HG03064 (cell line): ENCODE results near the gene PLAU.
"Not testable (repeated sequence)": the region's sequence is repeated elsewhere in the genome, so short reads cannot be mapped to it uniquely, and the experiment has no call there.

Experiments used
- ATAC-seq: cut with Tn5 transposase; IDR thresholded peaks from one replicate; pipeline ENCODE4 v1.9.1; 2021; ENCODE audit warnings: low read depth; ENCODE audit not compliant: unreplicated experiment

The PLAU gene

DNA sequence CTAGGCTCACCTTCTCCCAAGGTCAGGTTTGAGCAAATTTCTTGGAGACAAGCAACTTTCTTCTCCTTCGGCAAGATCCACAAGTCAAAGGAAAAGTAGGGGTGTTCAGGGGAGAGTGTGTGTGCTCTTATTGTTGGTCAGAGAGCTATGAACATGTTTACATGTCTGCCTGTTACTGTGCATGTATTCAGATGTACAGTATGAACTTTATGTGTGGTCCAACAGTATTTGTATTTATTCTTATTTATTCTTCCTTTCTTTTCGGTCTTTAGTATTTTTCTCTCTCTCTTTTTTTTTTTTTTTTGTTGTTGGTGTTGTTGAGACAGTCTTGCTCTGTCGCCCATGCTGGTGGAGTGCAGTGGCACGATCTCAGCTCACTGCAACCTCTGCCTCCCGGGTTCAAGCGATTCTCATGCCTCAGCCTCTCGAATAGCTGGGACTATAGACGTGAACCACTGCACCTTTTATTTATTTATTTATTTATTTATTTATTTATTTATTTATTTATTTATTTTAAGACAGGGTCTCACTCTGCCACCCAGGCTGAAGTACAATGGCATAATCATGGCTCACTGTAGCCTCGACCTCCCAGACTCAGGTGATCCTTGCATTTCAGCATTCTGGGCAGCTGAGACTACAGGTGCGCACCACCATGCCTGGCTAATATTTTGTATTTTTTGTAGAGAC lies 38.2 kb downstream of the PLAU start:
- ATAC-seq: no peak

DNA sequence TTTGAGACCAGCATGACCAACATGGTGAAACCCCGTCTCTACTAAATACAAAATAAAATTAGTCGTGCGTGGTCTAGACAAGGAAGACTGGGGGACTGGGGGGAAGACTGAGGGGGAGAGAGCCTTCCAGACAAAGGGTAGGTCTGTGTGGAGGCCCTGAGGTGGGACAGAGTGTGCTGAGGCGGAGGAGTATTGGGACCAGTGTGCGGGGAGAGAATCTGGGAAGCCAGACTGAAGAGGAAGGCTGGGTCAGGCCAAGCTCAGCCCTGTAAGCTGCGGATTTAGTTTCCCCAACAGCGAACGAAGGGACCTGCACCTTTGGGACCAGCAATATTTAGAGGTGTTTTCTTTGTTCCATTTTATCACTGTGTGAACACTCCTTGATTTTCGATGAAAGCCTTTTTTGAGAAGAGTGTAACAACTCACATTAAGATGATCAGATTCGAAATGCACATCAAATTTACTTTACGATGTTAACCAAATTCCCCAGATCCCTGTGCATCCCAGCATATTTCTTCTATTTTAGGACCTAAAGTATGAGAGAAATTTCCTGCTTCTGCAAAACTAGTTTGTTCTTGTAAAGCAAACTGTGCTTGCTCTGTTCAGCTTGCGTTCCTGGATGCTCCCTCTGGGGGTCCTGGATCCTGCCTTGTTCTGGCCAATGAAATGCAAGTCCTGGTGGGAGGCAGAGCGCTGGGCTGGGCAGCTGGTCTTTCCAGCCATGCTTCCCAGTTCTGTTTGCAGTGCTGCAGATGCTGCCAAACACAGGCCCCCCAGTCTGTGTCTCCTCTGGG lies 39.4 kb downstream of the PLAU start:
- ATAC-seq: no peak

DNA sequence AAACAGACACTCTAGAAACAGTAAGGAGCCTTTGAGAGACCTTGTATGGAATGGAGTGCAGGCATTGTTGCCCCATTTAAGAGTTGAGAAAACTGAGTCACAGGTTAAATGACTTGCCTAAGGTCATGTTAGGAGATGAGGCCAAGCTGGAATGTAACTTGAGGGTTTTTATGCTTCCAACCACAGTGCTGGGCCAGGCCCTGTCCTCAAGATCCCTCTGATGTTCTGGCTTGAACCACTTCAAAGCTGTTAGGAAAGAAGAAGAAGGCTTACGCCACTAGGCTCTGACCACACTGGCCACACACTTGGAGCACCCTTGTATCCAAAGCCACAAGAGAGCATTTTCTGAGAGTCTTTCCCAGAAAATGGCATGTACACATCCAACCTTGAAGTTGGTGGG lies 42.7 kb downstream of the PLAU start:
- no peak for ATAC-seq

DNA sequence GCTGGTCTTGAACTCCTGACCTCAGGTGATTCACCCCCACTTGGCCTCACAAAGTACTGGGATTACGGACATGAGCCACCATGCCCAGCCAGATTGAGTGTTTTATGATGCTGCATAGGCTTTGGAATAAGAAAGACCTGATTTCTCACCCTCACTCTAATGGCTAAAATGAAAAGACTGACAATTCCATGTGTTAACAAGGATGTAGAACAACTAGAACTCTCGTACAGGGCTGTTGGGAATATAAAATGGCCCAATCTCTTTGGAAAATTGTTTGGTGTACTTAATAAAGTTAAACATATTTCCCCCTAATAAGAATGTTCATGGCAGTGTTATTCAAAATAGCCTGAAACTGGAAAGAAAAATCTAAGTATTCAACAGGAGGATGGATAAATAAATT lies 43.8 kb downstream of the PLAU start:
- no peak for ATAC-seq

DNA sequence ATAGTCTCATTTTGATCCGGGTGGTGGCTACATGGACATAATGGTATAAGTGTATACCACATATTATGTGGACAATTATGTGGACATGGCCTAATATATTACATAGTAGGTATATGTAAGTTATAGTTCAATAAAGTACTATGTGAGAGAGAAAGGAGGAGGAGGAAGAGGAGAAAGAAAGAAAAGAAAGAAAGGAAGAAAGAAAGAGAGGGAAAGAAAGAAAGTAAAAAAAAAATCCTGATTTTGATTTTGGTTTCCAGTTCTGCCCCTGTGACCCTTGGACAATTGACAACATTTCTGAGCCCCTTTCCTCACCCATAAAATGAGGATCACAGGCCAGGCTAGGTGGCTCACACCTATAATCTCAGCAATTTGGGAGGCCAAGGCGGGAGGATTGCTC lies 44.8 kb downstream of the PLAU start:
- ATAC-seq: no peak

DNA sequence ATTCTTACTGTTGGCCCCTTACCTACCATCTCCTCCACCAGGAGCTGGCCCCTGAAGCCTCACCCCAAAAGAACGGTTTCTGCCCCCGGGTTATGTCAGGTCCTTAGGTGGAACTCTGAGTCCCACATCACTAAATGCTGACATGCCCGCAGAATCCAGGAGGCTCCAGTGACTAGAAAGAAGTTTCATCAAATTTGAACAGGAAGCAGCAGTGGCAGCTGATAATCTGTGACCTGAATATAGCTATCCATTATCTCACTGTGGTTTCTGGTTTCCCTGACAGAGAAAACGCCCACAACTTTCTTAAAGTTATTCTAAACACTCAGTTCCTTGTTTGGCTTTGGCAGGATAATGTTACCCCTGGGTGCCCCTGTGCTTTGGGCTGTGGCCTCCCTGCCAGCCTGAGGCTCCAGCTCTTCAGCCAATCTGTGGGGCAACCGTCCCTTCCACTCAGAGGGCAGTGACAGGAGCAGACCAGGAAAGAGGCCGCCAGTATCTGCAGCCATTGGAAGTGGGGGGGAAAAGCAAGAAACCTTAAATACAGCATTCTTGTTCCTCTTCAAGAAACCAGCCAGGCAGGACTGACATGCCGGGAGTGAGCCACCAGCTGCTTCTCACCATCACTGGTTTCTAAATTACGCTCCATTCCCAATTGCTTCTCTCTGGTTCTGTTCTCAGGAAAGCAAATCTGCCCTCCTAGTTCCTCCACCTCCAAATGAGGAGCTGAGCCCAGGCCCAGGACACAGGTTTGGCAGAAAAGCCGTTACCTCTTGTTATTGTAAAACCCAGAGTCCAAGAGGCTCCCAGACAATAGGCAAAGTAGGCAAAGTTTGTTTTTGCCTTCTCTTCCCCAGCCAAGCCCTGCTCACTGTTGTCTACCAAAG lies 45.8 kb downstream of the PLAU start:
- ATAC-seq: no peak

DNA sequence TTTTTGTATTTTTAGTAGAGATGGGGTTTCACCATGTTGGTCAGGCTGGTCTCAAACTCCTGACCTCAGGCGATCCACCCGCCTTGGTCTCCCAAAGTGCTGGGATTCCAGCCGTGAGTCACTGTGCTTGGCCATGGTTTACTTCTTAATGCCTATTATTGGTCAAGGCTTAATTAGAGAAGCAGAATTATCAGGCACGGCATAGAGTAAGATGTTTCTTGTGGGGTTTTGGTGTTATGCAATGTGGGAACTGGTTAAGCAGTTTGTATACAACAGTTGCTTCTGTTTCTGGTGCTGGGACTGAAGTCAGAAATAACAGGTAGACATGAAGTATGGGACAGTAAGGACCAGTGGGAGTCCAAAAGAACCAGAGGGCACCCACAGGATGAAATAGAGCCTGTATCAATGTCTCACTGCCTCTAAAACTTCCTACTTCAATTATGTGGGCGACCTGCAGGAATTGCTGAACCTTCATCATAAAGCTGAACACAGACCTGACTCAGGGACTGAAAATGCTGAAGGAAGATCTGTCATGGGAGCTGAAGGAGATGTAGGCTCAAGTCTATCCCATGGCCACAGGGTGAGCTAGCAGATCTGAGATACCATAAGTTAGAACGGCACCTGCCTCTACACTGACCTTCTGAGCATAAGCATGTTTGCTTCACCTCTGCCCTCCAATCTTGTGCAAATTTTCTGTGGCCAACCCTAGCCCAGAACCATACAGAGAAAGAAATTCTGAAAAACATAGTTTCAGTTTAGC lies 48.7 kb downstream of the PLAU start:
- ATAC-seq: no peak

DNA sequence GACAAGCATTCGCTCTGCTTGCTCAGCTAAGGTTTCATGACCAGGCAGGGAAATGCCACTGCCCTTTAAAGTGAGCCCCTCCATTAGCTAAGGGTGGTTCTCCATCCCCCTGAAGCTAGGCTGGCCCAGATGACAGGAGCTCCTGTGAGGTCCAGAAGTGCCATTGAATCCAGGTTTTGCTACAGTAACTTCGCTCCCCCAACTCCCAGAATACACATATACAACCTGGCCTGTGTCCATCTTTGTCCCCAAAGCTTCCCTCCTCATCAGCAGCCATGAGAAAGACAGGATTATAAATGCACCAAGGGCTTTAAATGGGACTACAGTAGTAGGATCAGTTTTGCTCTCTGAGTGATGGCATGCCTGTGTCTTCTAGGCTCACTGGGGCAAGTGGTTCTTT lies 51.5 kb downstream of the PLAU start:
- ATAC-seq: no peak

DNA sequence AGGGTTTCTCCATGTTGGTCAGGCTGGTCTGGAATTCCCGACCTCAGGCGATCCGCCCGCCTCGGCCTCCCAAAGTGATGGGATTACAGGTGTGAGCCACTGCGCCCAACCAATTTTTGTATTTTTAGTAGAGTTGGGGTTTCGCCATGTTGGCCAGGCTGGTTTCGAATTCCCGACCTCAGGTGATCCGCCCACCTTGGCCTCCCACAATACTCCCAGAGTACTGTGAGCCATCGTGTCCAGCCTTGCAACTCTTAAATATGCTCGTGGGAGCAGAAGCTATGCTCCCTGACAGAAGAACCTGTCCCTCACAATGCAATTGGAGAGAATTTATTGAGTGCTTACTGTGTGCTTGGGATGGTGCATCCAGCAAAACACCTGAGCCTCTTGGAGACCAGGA lies 52.6 kb downstream of the PLAU start:
- ATAC-seq: not testable (repeated sequence)

DNA sequence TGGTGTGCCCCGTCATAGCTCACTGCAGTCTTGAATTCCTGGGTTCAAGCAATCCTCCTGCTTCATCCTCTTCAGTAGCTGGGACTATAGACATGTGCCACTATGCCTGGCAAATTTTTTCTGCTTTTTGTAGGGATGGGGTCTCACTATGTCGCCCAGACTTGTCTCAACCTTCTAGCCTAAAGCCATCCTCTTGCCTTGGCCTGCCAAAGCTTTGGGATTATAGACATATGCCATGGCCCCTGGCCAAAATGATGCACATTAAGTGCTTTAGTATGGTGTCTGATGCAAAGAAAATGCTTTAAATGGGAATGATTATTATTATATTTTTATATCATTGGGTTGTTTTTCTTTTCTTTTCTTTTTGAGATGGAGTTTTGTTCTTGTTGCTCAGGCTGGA lies 53.8 kb downstream of the PLAU start:
- no peak for ATAC-seq

DNA sequence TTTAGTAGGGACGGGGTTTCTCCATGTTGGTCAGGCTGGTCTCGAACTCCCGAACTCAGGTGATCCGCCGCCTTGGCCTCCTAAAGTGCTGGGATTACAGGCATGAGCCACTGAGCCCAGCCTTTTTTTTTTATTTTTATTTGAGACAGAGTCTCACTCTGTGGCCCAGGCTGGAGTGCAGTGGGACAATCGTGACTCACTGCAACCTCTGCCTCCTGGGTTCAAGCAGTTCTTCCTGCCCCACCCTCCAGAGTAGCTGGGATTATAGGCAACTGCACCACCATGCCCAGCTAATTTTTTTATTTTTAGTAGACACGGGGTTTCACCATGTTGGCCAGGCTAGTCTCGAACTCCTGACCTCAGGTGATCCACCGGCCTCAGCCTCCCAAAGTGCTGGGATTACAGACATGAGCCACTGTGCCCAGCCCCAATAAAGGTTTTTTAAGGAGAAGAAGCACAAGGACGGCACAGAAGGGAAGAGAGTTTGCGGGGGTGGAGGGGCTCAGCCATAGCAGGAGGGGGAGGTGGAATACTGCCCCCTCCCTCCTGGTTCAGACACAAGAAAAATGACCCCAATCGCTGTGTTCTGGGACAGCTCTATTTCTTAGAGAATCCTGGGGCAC lies 54.4 kb downstream of the PLAU start:
- not testable (repeated sequence) for ATAC-seq

DNA sequence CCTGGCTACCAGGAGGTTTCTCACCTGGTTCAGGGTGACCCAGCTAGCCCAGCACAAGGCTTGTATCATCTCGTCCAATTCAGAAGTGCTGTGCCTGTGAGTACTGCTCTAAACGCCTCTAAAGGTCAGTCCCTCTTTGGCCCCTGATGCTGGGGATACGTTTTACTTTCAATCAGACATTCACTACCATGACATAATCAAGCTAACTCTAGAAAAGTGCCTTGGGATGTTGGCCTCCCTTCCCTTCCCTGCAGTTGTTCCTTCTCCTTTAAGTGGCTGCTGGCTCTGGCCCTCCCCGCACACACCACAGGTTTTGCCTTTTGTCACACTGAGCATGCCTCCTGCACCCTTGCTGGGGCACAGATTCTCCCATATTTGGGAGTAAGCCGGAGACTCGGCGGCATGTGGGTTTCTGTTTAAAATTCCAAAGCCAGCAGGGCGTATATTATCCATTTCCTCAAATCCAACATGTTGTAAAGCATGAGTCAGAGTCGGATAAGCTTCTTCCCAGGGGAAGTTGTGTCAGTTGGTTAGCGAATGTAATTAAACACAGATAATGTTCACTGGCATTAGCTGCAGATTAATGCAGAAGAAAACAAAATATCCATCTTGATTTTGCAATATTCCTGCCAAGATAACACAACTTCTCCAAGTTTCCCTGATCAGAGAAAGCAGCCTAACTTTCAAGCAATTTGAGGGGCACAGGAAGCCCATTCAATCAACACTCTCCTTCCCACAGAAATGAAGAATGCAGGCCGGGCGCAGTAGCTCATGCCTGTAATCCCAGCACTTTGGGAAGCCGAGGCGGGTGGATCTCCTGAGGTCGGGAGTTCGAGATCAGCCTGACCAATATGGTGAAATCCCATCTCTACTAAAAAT lies 55.2 kb downstream of the PLAU start:
- ATAC-seq: no peak

DNA sequence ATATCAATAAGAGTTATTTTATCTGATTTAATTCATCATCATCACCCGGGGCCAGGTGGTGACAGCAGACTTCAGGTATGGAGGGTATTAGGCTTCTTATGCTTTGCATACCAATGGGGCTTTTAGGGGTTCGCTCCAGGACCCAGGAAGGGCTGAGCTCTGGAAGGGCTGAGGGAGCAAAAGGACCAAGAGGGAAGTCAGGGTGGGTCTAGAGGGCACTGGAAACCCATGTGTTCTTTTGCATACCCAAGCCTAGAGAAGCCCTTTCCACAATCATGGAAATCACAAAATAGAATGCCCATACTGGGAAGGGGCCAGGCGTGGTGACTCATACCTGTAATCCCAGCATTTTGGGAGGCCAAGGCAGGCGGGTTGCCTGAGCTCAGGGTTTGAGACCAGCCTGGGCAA lies 56.1 kb downstream of the PLAU start:
- no peak for ATAC-seq
